GM19043 (cell line): Measurements from ENCODE around the gene FAM209A.
"Not testable (repeated sequence)": the region's sequence is repeated elsewhere in the genome, so short reads cannot be mapped to it uniquely, and the experiment has no call there.

Experiments
- ATAC-seq: cut with Tn5 transposase; IDR thresholded peaks from one replicate; pipeline ENCODE4 v1.9.1; 2021; ENCODE audit warnings: low read depth; ENCODE audit not compliant: unreplicated experiment

The FAM209A gene

DNA sequence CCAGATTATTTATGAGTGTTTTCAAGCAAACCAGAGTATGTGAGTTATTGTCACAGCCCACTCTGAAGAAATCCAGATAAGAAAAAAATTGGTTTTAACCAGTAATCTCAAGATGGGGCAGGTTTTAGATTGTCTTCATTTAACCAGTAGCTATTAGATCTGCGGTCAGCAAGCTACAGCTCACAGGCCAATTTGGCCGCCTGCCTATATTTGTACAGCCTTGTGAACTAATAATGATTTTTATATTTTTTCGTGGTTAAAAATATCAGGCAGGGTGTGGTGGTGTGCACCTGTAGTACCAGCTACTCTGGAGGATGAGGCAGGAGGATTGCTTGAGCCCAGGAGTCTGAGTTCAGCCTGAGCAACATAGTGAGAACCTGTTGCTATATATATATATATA is 13.5 kb downstream of the FAM209A start:
- no peak for ATAC-seq

DNA sequence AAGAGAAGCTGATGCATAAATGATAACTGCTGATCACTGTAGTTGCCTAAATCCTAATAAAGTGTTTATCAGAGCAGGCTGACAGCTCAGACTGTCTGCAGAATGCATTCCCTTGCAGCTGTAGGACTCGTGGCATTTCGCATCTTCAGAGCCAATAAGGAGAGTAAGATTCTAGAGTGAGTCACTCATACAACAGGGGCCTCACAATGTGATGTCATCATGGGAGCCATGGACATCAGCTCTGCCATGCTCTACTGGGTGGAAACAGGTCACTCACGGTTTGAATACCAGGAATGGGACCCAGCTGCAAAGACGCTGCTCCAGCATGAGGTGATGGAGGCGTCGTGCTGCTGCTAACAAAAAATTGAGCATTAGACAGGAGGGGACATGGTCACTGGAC is 15.9 kb downstream of the FAM209A start:
- ATAC-seq: no peak

DNA sequence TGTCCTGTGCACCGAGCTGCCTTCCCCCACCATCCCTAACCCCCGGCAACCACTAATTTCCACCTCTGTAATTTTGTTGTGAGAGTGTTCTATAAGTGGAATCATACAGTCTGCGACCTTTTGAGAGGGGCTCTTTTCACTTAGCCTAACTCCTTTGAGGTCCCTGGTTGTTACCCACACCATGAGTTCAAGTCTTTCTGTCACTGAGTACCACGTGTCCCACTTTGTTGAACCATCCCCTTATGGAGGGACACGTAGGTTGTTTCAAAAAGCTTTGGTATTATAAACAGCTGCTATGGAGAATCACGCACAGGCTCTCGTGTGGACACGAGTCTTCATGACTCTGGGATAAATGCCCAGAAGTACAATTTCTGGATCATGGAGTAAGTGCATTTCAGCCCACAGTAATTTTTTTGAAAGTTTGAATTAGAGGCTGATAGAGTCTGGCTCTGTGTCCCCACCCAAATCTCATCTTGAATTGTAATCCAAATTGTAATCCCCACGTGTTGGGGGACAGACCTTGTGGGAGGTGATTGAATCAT is 18.0 kb downstream of the FAM209A start:
- ATAC-seq: no peak

DNA sequence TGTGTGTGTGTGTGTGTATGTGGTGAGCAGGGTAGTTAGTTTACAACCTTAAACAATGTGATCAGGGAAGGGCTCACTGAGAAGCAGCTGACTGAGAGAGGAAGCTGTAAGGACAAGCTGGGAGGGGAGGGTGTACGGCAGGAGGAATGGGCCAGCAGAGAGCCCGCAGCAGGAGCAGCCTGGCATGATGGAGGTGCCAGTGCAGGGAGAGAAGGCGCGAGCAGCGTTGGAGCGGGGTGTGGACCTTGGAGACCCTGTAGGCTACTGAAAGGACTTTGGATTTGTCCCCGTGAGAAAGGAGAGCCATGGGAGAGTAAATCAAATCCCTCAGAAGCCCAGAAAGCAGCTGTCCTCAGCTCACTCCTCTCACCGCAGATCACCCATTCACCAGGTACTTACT is 27.0 kb downstream of the FAM209A start:
- ATAC-seq: no peak

DNA sequence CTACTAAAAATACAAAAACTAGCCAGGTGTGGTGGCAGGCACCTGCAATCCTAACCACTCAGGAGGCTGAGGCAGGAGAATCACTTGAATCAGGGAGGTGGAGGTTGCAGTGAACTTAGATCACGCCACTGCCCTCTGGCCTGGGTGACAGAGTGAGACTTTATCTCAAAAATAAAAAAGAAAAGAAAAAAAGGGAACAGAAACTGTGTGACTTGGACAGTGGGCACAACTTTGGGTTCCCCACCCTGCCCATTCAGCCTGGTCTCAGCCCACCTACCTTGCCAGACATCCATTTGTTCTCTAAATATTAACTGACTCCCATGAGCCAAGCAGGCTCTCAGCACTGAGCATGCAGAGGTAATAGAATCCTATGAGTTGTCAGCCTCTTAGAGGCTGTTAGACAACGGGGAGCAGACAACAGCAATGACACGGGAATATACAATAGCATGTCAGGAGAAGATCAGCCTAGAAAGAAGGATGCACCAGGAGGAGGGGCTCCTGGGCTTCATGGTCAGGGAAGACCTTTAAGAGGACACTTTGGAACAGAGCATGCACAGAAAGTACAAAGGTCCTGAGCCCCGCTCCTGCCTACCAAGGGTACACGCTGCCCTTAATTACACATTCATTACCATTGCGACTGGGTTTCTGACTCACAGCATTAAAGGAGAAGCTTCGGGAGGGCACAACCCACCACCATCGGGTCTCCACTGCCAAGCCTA is 28.5 kb downstream of the FAM209A start:
- no peak for ATAC-seq

DNA sequence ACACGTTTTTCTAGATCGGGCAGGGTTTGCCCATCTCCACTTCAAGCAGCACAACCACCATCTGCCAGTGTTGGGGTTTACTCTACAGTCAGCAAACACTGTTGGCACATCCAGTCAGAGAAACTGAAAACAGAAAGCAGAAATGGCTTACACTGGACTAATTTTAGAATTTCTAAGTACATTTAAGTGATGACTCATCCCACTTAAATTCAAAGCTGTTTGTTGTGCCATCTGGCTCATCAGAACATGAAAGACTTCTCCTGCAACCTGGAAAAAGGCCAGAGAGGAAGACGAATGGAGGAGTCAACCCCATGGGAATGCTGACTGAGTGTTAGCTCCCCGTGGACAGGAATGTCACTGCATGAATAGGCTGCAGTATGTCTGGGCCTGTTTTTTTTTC is 30.3 kb downstream of the FAM209A start:
- ATAC-seq: peak; percentile 87

DNA sequence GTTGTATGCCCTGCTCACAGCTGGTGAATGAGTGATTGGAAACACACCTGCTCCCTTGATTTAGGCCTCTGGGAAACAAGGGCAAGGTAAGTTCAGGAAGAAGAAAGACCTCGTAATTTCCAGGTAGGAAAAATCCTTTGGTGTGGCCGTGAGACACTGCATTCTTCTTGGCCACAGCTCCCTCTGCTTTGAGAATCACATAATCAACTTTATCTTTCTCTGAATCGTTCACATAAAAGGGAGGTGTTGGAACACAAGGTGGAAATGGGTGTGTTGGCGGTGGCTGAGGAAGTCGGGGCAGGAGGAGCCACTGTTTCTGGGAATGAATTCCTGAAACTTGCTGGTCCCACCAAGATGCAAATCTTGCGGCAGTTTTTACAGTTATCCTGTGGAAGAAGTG is 34.4 kb downstream of the FAM209A start:
- no peak for ATAC-seq

DNA sequence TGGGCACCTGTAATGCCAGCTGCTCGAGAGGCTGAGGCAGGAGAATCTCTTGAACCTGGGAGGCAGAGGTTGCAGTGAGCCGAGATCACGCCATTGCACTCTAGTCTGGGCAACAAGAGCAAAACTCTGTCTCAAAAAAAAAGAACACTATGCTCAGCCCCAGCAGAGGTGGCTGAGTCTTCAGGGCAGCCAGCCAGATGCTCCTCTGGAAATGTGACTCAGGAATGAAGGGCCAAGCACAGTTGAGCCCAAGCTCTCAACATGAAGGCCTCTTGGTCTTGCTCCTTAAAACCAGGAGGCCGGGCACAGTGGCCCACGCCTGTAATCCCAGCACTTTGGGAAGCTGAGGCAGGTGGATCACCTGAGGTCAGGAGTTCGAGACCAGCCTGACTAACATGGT is 40.0 kb downstream of the FAM209A start:
- ATAC-seq: not testable (repeated sequence)

DNA sequence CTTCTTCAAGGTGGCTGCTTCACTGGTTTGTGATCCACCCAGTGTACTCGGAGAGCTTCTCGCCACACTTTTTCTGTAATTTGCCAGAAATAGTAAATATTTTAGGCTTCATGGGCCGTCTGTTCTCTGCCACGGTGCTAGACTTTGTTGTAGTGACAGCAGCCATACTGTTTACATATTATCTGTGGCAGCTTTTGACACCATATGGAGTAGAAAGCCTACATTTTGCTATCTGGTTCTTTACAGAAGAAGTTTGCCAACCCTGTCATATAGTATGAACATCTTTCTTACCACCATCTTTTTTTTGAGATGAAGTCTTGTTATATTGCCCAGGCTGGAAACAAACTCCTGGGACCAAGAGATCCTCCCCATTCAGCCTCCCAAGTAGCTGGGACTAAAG is 41.0 kb downstream of the FAM209A start:
- ATAC-seq: no peak

DNA sequence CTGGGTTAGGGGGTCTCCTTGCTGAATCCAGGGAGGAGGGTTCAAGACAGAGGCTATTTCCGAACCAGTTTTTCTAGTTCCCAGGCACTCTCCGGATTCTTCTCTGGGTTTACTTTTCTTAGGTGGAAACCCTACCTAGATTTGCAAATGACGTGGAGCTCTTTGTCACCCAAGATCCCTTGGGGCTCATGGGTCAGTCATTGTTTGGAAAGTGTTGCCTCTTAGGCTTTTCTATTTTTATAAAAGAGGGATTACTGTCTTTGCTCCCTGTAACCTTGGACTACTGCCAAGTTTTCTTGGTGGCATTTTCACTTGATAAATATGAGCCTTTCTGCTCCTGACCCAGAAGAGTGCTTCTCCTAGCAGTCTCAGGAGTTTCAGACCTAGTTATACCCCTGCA is 42.1 kb downstream of the FAM209A start:
- no peak for ATAC-seq

DNA sequence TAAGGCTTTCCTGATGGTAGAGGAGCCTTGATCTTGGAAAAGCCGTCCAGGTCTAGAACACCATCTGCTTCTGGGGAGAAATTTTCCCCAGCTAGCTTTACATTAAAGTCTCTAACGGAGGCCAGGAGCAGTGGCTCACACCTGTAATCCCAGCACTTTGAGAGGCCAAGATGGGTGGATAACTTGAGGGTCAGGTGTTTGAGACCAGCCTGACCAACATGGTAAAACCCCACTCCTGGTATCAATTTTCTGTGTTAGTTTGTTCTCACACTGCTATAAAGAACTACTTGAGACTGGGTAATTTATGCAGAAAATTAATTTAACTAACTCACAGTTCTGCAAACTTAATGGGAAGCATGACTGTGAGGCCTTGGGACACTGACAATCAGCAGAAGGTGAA is 46.3 kb downstream of the FAM209A start:
- ATAC-seq: no peak

DNA sequence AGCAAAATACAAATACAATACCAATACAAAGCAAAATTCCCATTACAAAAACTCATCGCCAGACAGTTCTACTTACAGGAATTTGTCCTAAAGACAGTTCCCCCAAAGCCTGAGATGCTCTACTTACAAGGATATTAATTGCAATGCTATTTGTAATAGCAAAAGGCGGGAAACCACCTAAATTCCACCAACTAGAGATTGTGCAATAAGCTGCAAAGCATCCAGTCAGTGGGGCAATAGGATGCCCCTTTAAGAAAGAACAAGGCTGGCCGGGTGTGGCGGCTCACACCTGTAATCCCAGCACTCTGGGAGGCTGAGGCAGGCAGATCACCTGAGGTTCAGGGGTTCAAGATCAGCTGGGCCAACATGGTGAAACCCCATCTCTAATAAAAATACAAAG is 47.6 kb downstream of the FAM209A start:
- ATAC-seq: no peak

DNA sequence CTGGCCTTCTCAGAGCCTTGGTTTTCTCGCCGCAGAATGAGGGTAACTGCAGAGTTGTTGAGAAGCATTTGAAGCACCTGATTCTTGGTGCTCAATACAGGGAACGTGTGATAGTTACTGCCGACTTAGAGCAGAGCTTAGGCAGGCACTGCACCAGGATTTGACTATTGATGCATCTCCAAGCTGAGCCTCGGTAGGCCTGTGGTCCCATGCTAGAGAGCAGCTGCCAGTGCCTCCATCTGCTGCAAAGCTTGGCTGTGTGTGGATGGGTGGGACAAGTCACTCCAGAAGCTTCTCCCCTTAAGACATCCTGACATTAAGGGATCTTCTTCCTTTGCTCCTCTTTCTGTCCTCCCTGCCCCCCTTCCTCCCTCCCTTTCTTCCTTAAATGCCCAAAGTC is 49.4 kb downstream of the FAM209A start:
- ATAC-seq: no peak

DNA sequence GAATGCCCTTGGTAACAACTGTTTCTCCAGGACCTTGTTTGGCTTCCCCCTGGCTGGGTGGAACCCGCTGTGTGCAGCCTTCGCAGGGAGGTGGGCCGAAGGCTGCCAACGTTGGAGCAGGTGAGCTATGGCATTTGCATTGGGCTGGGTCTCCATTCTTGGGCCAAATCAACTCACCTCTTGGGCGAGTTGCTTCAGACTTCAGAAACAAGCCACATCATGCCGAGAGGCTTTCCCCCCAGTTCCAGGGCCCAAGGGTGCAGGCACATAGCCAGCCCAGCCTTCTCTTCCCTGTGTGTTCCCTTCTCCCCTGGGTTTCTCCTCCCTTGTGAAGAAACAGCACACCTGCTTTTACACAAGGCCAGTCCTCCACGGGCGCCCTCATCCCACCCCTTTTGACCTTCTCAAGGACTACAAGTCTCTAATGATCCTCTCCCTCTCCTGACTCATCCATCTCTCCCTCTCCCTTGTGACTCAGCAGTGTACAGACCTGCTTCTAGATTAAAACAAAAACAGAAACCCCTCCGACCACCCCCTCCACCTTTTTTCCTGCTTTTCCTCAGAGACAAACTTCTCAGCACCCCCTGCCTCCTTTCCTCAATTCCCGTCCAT is 50.1 kb downstream of the FAM209A start:
- ATAC-seq: no peak

DNA sequence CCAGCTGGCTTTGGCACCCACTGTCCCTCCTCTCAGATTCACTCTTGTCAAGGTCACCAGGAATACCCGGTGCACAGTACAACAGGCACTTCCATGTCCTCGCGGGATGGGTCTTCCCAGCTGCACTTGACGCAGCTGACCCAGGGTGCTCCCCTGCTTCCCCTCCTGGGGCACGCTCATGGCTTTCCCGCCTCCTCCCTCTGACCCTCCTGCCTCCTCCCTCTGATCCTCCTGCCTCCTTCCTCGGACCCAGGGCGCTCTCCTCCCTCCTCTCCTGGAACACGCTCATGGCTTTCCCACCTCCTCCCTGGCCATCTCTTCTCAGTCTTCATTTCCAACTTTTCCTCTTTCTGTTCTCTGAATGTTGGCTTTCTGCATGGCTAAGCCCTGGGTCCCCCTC is 50.6 kb downstream of the FAM209A start:
- no peak for ATAC-seq
